ENCODE data around the gene LGMN. TPM values are rescaled to one million over a fixed set of nuclear protein-coding genes. Genes with fewer than 3 reads are reported as not detected.

The LGMN gene
- polyA plus RNA-seq, 1 of the 3 experiments (the other 2 are of a cell fraction) = 76.3 TPM

- H3K4me1 ChIP-seq (ENCODE audit: control insufficient read depth in 1 of 2, insufficient read depth in 2 of 2, low read depth in 1 of 2, low read length in 1 of 2) = peaks cover 0 to 2% of the 10 kb centered on the region in 2 experiments; a peak in 1 of 4 replicates
- TF ChIP-seq MXI1 (IDR thresholded peaks at IDR 0.05; ENCODE audit: low read depth, low read length) (no peak), PBX3 (IDR thresholded peaks at IDR 0.05) (no peak), IRF3 (IDR thresholded peaks at IDR 0.05; ENCODE audit: low read depth, low read length) (no peak), NRF1 (IDR thresholded peaks at IDR 0.05; ENCODE audit: low read depth, low read length) (no peak)
- TF ChIP-seq, protein P1, sequence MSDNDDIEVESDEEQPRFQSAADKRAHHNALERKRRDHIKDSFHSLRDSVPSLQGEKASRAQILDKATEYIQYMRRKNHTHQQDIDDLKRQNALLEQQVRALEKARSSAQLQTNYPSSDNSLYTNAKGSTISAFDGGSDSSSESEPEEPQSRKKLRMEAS (IDR thresholded peaks at IDR 0.05; ENCODE audit: low read depth) = no peak
- TF ChIP-seq, protein P2, sequence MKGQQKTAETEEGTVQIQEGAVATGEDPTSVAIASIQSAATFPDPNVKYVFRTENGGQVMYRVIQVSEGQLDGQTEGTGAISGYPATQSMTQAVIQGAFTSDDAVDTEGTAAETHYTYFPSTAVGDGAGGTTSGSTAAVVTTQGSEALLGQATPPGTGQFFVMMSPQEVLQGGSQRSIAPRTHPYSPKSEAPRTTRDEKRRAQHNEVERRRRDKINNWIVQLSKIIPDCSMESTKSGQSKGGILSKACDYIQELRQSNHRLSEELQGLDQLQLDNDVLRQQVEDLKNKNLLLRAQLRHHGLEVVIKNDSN (IDR thresholded peaks at IDR 0.05; ENCODE audit: borderline replicate concordance, low read depth) = no peak
- H3F3A ChIP-seq (replicated peaks; ENCODE audit: insufficient read depth) = no peaks in the 10 kb centered on the region
- H3K9me3 ChIP-seq = no peaks in the 10 kb centered on the region
- no peak overlapping the region for H2AFZ ChIP-seq (ENCODE audit: low read depth)
- ChIA-PET CTCF (interaction anchor here (1.6 kb wide), 1 partner anchor 20 kb away, joined by 3 read pairs; no protein-coding TSS in a partner anchor), POLR2A (no interaction called here)
- H3K9me2 ChIP-seq = no peaks in the 10 kb centered on the region
- no peaks in the 10 kb centered on the region for H3K27me3 ChIP-seq (ENCODE audit: insufficient read depth)
- no peaks in the 10 kb centered on the region for H3K79me2 ChIP-seq (ENCODE audit: insufficient read depth)
- 86% methylated on average over 17 of the region's 18 CpGs for WGBS (ENCODE audit: low lambda C conversion rate)
- no peak overlapping the region for H3K4me3 ChIP-seq (ENCODE audit: low read depth in 2 of 2, low read length in 1 of 2)
- no peak overlapping the region for H3K27ac ChIP-seq (ENCODE audit: low read depth in 2 of 2, low read length in 1 of 2)
- H3K9ac ChIP-seq = no peak overlapping the region
- DNase-seq = no peak
- no peak overlapping the region for H3K4me2 ChIP-seq
- peaks cover 7 to 14% of the 10 kb centered on the region in 2 experiments for H3K36me3 ChIP-seq (replicated peaks in 1 of 2; ENCODE audit: control insufficient read depth in 1 of 2, insufficient read depth in 2 of 2, low read length in 1 of 2)
- H4K20me1 ChIP-seq (ENCODE audit: insufficient read depth) = no peaks in the 10 kb centered on the region
Measured at GRCh38 chr14:92654239-92654901, 94.1 kb downstream of the LGMN start.

Other genes with a start within 250 kb of the LGMN start
- gene RIN3, start 234.8 kb downstream of the LGMN start, polyA plus RNA-seq (2012; rRNA removed) = 5.8 and 12.4 TPM in 2 replicates
- 25.6 and 29.1 TPM in 2 replicates for gene GOLGA5, start 45.7 kb upstream of the LGMN start, polyA plus RNA-seq (2012; rRNA removed)
- gene CHGA, start 174.5 kb upstream of the LGMN start, polyA plus RNA-seq (2012; rRNA removed) = 5.6 and 11.7 TPM in 2 replicates